Suppressor macrophage treated with lipopolysaccharide for 1 hour (primary cell): ENCODE data around the gene SPPL2B.
"Not testable (repeated sequence)": the region's sequence is repeated elsewhere in the genome, so short reads cannot be mapped to it uniquely, and the experiment has no call there.

ENCODE experiments used
- DNase-seq, 3 donors: peaks; one replicate each; pipeline ENCODE4 v3.0.0-alpha.2; 2020 to 2022

SPPL2B gene

GRCh38 chr19:2382530-2383222, 54.2 kb downstream of the SPPL2B start:
- no peak for DNase-seq

GRCh38 chr19:2385053-2385721, 56.7 kb downstream of the SPPL2B start:
- peak; percentile 51 to 69 (median 59) for DNase-seq

GRCh38 chr19:2387367-2388288, 59.1 kb downstream of the SPPL2B start:
- no peak for DNase-seq

- DNase-seq: no peak
Measured at GRCh38 chr19:2389594-2389993, 61.1 kb downstream of the SPPL2B start.

- peak; percentile 75 to 91 (median 84) for DNase-seq
Measured at GRCh38 chr19:2391118-2391725, 62.7 kb downstream of the SPPL2B start.

GRCh38 chr19:2392366-2392765, 63.9 kb downstream of the SPPL2B start:
- no peak for DNase-seq

GRCh38 chr19:2392899-2393298, 64.4 kb downstream of the SPPL2B start:
- DNase-seq: not testable (repeated sequence)

- peak in 1 of 3 donors; percentile 24 for DNase-seq
Measured at GRCh38 chr19:2394054-2394441, 65.6 kb downstream of the SPPL2B start.

GRCh38 chr19:2394442-2395292, 66.2 kb downstream of the SPPL2B start:
- peak; percentile 83 to 94 (median 91) for DNase-seq

GRCh38 chr19:2395293-2395829, 66.9 kb downstream of the SPPL2B start:
- DNase-seq: not testable (repeated sequence)

GRCh38 chr19:2397173-2397572, 68.7 kb downstream of the SPPL2B start:
- not testable (repeated sequence) for DNase-seq

- no peak for DNase-seq
Measured at GRCh38 chr19:2398735-2399305, 70.3 kb downstream of the SPPL2B start.

- DNase-seq: no peak
Measured at GRCh38 chr19:2399582-2399981, 71.1 kb downstream of the SPPL2B start.
